ENCODE measurements around the gene GCSAM. TPM values are rescaled to one million over a fixed set of nuclear protein-coding genes. Genes with fewer than 3 reads are reported as not detected.

GCSAM gene
- polyA plus RNA-seq, 1 of the 3 experiments (the other 2 are of a cell fraction), result not detected

GRCh38 chr3:112116748-112117186 is 16.3 kb downstream of the GCSAM start:
- H3K4me3 ChIP-seq (ENCODE audit: low read depth in 2 of 2, low read length in 1 of 2), result no peak overlapping the region
- H3K27me3 ChIP-seq (ENCODE audit: insufficient read depth), result no peaks in the 10 kb centered on the region
- POLR2A ChIA-PET, result no interaction called here
- H3K9me2 ChIP-seq, result no peaks in the 10 kb centered on the region
- no peaks in the 10 kb centered on the region for H4K20me1 ChIP-seq (ENCODE audit: insufficient read depth)
- CTCF ChIA-PET, result interaction anchor here (1.1 kb wide), 1 partner anchor 414 kb away, joined by 4 read pairs; no protein-coding TSS in a partner anchor
- H3F3A ChIP-seq (replicated peaks; ENCODE audit: insufficient read depth), result no peaks in the 10 kb centered on the region
- WGBS (ENCODE audit: low lambda C conversion rate), result 82% methylated on average over 13 of the region's 13 CpGs
- no peak overlapping the region for H3K27ac ChIP-seq (ENCODE audit: low read depth in 2 of 2, low read length in 1 of 2)
- peaks cover 0 to 15% of the 10 kb centered on the region in 2 experiments for H3K36me3 ChIP-seq (replicated peaks in 1 of 2; ENCODE audit: control insufficient read depth in 1 of 2, insufficient read depth in 2 of 2, low read length in 1 of 2)
- no peaks in the 10 kb centered on the region for H3K9me3 ChIP-seq
- no peaks in the 10 kb centered on the region for H3K79me2 ChIP-seq (ENCODE audit: insufficient read depth)
- no peaks in the 10 kb centered on the region; a peak in 1 of 4 replicates for H3K4me1 ChIP-seq (ENCODE audit: control insufficient read depth in 1 of 2, insufficient read depth in 2 of 2, low read depth in 1 of 2, low read length in 1 of 2)
- no peak overlapping the region for H3K9ac ChIP-seq
- DNase-seq, result no peak
- H3K4me2 ChIP-seq, result no peak overlapping the region
- H2AFZ ChIP-seq (ENCODE audit: low read depth), result no peak overlapping the region
- TF ChIP-seq CHD2 (IDR thresholded peaks at IDR 0.05; ENCODE audit: low read length, partially characterized antibody) (no peak), USF2 (IDR thresholded peaks at IDR 0.05; ENCODE audit: borderline replicate concordance, low read depth, low read length) (no peak), RAD21 (IDR thresholded peaks at IDR 0.05; ENCODE audit: low read length) (no peak)

- Histone ChIP-seq H3K27ac (ENCODE audit: low read depth in 2 of 2, low read length in 1 of 2) (no peak overlapping the region), H3K27me3 (ENCODE audit: insufficient read depth) (no peaks in the 10 kb centered on the region), H3K36me3 (replicated peaks in 1 of 2; ENCODE audit: control insufficient read depth in 1 of 2, insufficient read depth in 2 of 2, low read length in 1 of 2) (peaks cover 0 to 18% of the 10 kb centered on the region in 2 experiments), H3K4me3 (ENCODE audit: low read depth in 2 of 2, low read length in 1 of 2) (no peak overlapping the region), H3K9ac (no peak overlapping the region), H3F3A (replicated peaks; ENCODE audit: insufficient read depth) (no peaks in the 10 kb centered on the region), H3K79me2 (ENCODE audit: insufficient read depth) (no peaks in the 10 kb centered on the region), H3K4me1 (ENCODE audit: control insufficient read depth in 1 of 2, insufficient read depth in 2 of 2, low read depth in 1 of 2, low read length in 1 of 2) (no peaks in the 10 kb centered on the region; a peak in 1 of 4 replicates), H4K20me1 (ENCODE audit: insufficient read depth) (no peaks in the 10 kb centered on the region), H3K9me2 (no peaks in the 10 kb centered on the region), H3K9me3 (no peaks in the 10 kb centered on the region), H3K4me2 (no peak overlapping the region), H2AFZ (ENCODE audit: low read depth) (no peak overlapping the region)
- WGBS (ENCODE audit: low lambda C conversion rate), result 95% methylated on average over 6 of the region's 6 CpGs
- POLR2A ChIA-PET, result no interaction called here
- DNase-seq, result no peak
- CTCF ChIA-PET, result no interaction called here
- TF ChIP-seq USF2 (IDR thresholded peaks at IDR 0.05; ENCODE audit: borderline replicate concordance, low read depth, low read length) (no peak), FOSL2 (IDR thresholded peaks at IDR 0.05; ENCODE audit: borderline replicate concordance, low read depth) (no peak), USF1 (IDR thresholded peaks at IDR 0.05; ENCODE audit: borderline replicate concordance, low read depth) (no peak), FOXJ3 (CRISPR knock-in tag; IDR thresholded peaks at IDR 0.05) (no peak), CHD2 (IDR thresholded peaks at IDR 0.05; ENCODE audit: low read length, partially characterized antibody) (no peak), REST (IDR thresholded peaks at IDR 0.05; ENCODE audit: low read depth, low read length) (no peak), RFX5 (IDR thresholded peaks at IDR 0.05; ENCODE audit: low read length) (no peak), SIN3A (IDR thresholded peaks at IDR 0.05; ENCODE audit: borderline replicate concordance, low read depth, low read length) (no peak), GATA2 (CRISPR knock-in tag; IDR thresholded peaks at IDR 0.05) (no peak), MAX (IDR thresholded peaks at IDR 0.05; ENCODE audit: low read depth) (no peak), NFIC (IDR thresholded peaks at IDR 0.05; ENCODE audit: borderline replicate concordance) (no peak), IRF3 (IDR thresholded peaks at IDR 0.05; ENCODE audit: low read depth, low read length) (no peak), TAF1 (IDR thresholded peaks at IDR 0.05; ENCODE audit: borderline replicate concordance, low read depth, low read length) (no peak), SMC3 (IDR thresholded peaks at IDR 0.05; ENCODE audit: low read depth, low read length) (no peak), RCOR1 (IDR thresholded peaks at IDR 0.05; ENCODE audit: low read length) (no peak), MEF2A (IDR thresholded peaks at IDR 0.05; ENCODE audit: borderline replicate concordance, low read depth) (no peak), JUND (IDR thresholded peaks at IDR 0.05) (no peak), EZH2phosphoT487 (IDR thresholded peaks at IDR 0.05; ENCODE audit: borderline replicate concordance, low read depth) (no peak)
Measured at GRCh38 chr3:112115806-112116383, 17.2 kb downstream of the GCSAM start.

Measured in SK-N-SH (cell line).